GM21381 (cell line): ENCODE data around the gene CHN1.

ENCODE experiments used
- ATAC-seq: cut with Tn5 transposase; IDR thresholded peaks from one replicate; pipeline ENCODE4 v1.9.1; 2021; ENCODE audit warnings: mild to moderate bottlenecking, moderate library complexity; ENCODE audit not compliant: unreplicated experiment

Gene CHN1

GRCh38 chr2:174877751-174878150 is 127.4 kb downstream of the CHN1 start:
- ATAC-seq: no peak

DNA sequence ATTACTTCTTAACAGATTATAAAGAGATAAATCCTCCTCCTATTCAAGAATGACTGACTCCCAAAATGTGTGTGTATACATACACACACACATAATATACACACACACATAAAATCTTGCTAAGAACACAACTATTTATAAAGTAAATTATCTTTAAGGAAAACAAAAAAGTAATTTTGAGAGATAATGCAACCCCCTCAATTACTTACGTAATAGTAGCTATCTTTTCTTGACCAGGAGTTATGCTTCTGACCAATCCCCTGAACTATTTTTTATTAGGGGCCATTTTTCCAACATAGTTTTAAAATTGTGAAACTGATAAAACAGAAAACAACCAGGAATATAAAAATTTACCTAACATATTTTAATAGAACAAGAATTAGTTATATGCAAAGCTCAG is 127.9 kb downstream of the CHN1 start:
- ATAC-seq: no peak

DNA sequence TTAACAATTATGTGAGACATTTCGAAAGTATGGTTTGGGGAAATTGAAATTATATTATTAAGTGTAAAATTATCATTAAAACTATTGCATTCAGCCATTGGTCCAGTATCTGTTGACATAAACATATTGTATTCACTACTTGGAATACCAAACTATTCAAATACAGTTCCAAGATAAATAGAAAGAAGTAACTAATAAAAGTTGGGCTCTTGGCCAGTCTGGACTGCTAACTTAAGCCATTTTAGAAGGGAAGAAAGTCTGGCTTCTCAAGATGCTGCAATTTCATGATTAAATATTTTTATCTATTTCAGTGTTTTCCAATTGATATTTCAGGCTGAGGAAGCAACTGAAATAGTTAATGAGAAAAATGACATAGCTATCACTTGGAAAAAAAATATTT is 131.1 kb downstream of the CHN1 start:
- ATAC-seq: no peak

- no peak for ATAC-seq
These were observed 131.7 kb downstream of the CHN1 start for GRCh38 chr2:174873471-174873870.

- no peak for ATAC-seq
These were observed 134.4 kb downstream of the CHN1 start for GRCh38 chr2:174870787-174871186.

DNA sequence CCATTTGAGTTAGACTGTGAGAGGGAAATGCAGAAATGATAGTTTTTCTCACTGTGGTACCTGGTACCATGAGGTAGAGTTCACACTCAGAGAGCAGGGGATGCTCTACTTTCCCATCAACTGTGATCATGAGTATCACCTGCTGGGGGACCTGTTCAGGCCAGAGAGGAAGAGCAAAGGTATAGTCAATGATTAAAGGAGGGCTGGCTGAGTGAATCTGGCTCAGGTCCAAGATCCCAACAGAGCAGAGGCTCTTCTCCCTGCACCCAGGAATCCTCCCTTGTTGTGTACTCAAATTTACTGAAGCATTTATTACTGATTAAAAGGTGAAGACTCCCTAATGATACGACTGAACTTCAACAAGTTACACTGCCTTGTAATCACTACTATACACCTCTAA is 136.3 kb downstream of the CHN1 start:
- ATAC-seq: no peak

DNA sequence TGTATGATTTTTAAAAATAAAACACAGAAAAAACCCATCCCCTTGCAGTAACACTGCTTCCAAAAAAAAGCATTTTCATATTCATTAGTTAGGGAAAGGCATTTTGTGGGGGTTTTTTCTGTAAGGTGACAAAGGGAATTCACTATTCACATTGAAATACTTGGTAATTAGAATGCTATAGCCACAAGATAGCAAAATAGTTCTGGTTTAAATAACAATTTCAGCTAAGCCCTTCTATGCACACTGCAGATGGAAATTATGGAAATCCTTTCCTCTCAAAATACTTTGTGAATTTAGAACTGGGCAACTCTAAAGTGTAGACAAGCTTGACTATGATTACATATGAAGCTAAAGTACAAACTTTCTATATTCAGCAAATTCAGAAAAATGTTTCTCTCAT is 138.8 kb downstream of the CHN1 start:
- ATAC-seq: no peak

DNA sequence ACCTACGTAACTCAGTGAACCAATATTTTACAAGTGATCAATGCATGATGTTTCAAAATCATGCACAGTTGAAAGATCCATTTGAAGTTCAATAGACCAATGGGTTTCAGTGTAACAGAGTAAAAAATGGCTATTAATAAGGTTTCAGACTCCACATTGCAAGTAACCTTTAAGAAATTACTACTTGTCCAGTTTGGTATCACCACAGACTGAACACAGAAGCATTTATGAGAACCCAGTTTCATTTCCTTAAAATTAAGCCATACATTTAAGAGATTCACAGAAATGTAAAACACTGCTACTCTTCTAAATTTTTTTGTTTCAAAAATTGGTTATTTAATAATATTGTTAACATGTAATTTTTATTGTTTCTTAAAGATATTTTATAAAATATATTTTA is 142.0 kb downstream of the CHN1 start:
- no peak for ATAC-seq

DNA sequence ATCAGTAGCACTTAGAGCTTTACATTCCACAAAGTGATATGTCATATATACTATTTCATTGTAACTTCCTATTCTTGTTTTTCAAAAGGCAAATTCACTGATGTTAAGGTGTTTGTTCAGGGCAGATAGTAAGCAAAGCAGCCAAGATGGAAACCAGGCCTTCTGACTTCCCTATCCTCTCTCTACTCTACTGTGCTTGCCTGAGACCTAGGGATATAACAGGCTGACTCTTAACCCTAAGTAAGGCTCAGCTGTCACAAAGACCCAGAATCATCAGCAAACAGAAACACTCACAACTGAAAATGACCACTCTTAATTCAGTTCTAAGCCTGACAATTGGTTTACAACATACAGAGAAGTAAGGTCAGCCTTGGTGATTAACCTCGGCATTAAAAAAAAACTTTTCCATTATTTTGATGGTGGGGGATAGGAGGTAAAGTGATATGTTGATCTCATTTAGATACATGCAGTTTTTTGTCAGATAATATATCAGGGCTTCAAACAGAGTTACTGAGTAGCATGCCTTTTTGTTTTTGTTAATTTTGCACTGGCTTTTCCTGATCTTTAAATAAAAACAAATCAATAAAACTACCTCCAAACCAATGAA is 145.5 kb downstream of the CHN1 start:
- ATAC-seq: no peak

- no peak for ATAC-seq
These were observed 146.4 kb downstream of the CHN1 start for GRCh38 chr2:174858745-174859144.

GRCh38 chr2:174856447-174856846 is 148.7 kb downstream of the CHN1 start:
- ATAC-seq: no peak

- ATAC-seq: no peak
These were observed 157.9 kb downstream of the CHN1 start for GRCh38 chr2:174846941-174847938.

DNA sequence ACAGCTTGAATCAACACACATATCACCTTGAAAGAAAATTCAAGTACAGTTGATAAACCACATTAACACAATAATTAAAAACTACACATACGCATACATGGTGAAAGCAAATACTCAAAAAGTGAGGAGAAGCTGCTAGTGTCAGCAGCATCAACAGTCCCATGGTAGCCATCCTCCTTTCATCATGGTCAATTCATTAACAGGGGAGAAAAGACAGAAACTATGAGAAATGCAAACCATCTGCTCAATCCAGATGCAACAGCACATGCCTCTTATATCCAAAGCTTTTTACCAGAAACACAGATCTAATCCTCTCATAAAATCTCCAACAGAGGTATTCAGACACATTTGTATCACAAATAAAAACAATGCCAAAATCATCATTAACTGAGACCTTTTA is 159.0 kb downstream of the CHN1 start:
- no peak for ATAC-seq

DNA sequence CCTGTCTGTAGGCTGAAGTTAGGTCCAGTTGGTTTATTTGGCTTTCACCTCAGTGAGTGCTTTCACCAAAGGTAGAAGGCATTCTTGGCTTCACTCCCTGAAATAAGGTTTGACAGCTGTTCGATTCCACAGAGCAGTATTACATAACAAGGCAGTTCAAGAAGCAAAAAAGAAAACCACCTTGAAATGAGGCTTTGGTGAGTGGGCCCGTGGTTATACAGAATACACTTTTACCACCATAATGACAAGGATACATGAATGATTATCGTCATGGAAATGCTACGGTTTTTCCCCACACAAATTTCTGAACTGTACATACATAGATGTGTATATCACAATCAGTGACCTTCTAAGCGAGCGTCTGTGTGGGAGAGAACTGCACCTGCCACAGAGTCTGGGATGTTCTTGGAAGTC is 160.9 kb downstream of the CHN1 start:
- no peak for ATAC-seq

- ATAC-seq: no peak
These were observed 162.7 kb downstream of the CHN1 start for GRCh38 chr2:174842496-174842895.

GRCh38 chr2:174841936-174842335 is 163.2 kb downstream of the CHN1 start:
- no peak for ATAC-seq

DNA sequence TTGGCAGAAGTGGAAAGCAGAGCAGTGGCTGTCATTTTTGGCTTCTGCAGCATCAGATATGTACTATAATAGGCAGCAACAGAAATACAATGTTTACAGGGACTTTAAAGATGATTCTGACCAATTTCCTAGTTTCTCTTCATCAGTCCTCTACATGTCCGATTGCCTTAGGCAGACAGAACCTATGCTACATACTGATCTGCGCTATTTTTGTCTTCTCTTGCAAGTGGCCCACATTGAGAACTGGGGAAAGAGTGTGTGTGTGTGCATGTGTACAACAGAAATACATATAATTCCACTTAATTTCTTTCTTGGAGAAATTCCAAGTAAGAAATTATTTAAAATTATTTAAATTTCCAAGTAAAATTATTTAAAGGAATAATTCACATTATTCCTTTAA is 163.8 kb downstream of the CHN1 start:
- ATAC-seq: no peak

GRCh38 chr2:174840436-174840835 is 164.7 kb downstream of the CHN1 start:
- ATAC-seq: no peak

- ATAC-seq: no peak
These were observed 165.5 kb downstream of the CHN1 start for GRCh38 chr2:174839662-174840061.

- no peak for ATAC-seq
These were observed 168.2 kb downstream of the CHN1 start for GRCh38 chr2:174836995-174837390.

DNA sequence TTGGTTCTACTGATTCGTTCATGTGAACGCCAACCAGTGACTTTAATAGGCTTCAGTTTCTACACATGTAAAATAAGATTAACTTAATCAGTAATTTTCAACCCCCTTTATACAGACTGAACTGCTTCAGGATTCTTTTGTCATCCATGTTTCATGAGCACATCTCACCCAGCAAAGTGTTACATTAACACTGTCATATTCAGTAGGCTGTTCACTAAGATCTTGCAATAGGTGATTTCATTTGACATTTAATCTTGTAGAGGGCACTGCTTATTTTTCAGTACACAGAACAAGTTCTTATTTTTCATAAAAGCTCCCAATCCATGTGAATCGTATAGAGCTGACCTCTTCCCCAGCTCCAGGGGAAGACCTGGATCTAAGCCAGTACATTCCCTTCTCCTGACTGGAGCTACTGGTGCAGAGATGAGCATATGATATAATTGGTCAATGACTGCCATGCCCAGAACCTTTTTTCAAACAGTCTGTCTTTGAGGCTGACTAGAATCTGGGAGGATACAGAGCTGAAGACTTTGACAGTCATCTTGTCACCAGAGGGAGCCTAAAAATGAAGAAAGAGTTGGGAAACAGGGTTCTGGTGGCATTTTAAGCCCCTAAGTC is 168.7 kb downstream of the CHN1 start:
- no peak for ATAC-seq

DNA sequence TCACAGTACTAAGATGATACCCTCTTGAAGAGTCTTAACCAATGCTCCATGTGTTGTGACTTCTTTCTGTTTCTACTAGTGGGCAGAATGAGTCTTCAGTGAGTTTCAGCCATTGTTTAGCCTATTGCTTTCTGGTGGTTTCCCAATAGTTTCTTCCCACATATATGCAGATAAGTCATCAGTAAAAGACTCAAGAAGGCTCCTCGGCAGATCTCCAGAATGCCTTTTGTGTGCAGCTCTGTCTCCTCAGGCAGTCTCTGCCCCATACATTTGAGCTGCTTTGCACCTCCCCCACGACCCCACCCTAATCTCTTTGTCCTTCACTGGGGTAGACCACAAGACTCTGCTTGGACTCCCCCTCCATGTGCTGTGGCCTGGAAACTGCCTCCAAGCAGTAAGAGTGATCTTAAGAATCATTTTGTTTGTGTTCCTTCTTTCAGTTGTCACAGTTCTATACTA is 169.4 kb downstream of the CHN1 start:
- no peak for ATAC-seq
